Colonic mucosa (tissue), 4 donors: ENCODE measurements around the gene NEU1. TPM values are rescaled to one million over a fixed set of nuclear protein-coding genes. Genes with fewer than 3 reads are reported as not detected.
"Not testable (repeated sequence)": the region's sequence is repeated elsewhere in the genome, so short reads cannot be mapped to it uniquely, and the experiment has no call there.

Source experiments
- DNase-seq: peaks from one replicate; pipeline ENCODE4 v3.0.0-alpha.2; 2020
- H3K27ac ChIP-seq: fragments of 200-600 bp; one replicate; pipeline ENCODE4 v1.8.0; 2021
- H3K27me3 ChIP-seq: fragments of 200-600 bp; one replicate; pipeline ENCODE4 v1.8.0; 2021
- H3K36me3 ChIP-seq: fragments of 200-600 bp; one replicate; pipeline ENCODE4 v1.8.0; 2021
- H3K4me1 ChIP-seq: fragments of 200-600 bp; one replicate; pipeline ENCODE4 v1.8.0; 2021; ENCODE audit warnings: mild to moderate bottlenecking
- H3K4me3 ChIP-seq: fragments of 200-600 bp; one replicate; pipeline ENCODE4 v1.8.0; 2021
- H3K9ac ChIP-seq, 2 donors: one replicate each; pipeline ENCODE4 v1.7.0; 2013; ENCODE audit warnings: control low read depth in 2 of 2, low read depth in 2 of 2, low read length in 2 of 2
- H3K9me3 ChIP-seq: fragments of 200-600 bp; one replicate; pipeline ENCODE4 v1.8.0; 2021
- CTCF ChIP-seq: fragments of 200-600 bp; IDR thresholded peaks from one replicate; pipeline ENCODE4 v1.8.0; 2022; ENCODE audit warnings: antibody characterized with exemption, mild to moderate bottlenecking
- intact Hi-C: fragments of 100-400 bp; cut with DNase I; formaldehyde crosslinking; loops from one replicate; pipeline ENCODE4 v1.14.1; 2022
- total RNA-seq, 2 donors: library from RNA; stranded (reverse); fragmentation: NEBNext Ultra II Directional in 1 of 2; extraction: Animal tissue kit (Norgen Biotek cat#: 25700) in 1 of 2; gene quantifications; one replicate each; pipeline ENCODE4 v1.2.1, GENCODE V29; 2021
- donor health status: healthy.
- donor health status: DM: no; HTN: no; CAD: no.
- donor health status: DM: no; HTN: no; CAD: no.

NEU1 gene
- total RNA-seq, 2 donors from 2014 or later, result 33.8 to 47.4 TPM

GRCh38 chr6:31859923-31860322, 2.7 kb downstream of the NEU1 start:
- DNase-seq, result no peak
- Histone ChIP-seq H3K36me3 (peaks cover 4% of the 10 kb centered on the region), H3K27ac (no peak overlapping the region), H3K27me3 (no peaks in the 10 kb centered on the region), H3K9me3 (no peaks in the 10 kb centered on the region), H3K4me3 (no peak overlapping the region), H3K4me1 (peaks cover 4% of the 10 kb centered on the region), H3K9ac (no peak overlapping the region)
- intact Hi-C loops, result no loop called here
- no peak for TF ChIP-seq CTCF

GRCh38 chr6:31858707-31859106, 3.9 kb downstream of the NEU1 start:
- H3K27me3 ChIP-seq, result no peaks in the 10 kb centered on the region
- no peaks in the 10 kb centered on the region for H3K36me3 ChIP-seq
- no peak for DNase-seq
- no peak for TF ChIP-seq CTCF
- H3K9me3 ChIP-seq, result no peaks in the 10 kb centered on the region
- intact Hi-C loops, result no loop called here
- no peak overlapping the region for H3K27ac ChIP-seq
- peaks cover 4% of the 10 kb centered on the region for H3K4me1 ChIP-seq
- H3K4me3 ChIP-seq, result no peak overlapping the region
- no peak overlapping the region for H3K9ac ChIP-seq

DNA sequence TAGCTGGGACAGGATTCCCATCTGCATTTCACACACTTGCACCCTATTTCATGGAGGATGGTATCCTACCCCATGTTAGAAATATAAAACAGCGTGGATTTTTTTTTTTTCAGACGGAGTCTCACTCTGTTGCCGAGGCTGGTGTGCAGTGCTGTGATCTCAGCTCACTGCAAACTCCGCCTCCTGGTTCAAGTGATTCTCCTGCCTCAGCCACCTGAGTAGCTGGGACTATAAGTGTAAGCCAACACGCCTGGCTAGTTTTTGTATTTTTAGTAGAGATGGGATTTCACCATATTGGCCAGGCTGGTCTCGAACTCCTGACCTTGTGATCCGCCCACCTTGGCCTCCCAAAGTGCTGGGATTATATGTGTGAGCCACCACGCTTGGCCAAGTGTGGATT, 4.8 kb downstream of the NEU1 start:
- intact Hi-C loops, H3K36me3 ChIP-seq, H3K4me3 ChIP-seq, H3K27me3 ChIP-seq, DNase-seq, H3K4me1 ChIP-seq, H3K9me3 ChIP-seq, H3K27ac ChIP-seq, H3K9ac ChIP-seq: not testable (repeated sequence)

DNA sequence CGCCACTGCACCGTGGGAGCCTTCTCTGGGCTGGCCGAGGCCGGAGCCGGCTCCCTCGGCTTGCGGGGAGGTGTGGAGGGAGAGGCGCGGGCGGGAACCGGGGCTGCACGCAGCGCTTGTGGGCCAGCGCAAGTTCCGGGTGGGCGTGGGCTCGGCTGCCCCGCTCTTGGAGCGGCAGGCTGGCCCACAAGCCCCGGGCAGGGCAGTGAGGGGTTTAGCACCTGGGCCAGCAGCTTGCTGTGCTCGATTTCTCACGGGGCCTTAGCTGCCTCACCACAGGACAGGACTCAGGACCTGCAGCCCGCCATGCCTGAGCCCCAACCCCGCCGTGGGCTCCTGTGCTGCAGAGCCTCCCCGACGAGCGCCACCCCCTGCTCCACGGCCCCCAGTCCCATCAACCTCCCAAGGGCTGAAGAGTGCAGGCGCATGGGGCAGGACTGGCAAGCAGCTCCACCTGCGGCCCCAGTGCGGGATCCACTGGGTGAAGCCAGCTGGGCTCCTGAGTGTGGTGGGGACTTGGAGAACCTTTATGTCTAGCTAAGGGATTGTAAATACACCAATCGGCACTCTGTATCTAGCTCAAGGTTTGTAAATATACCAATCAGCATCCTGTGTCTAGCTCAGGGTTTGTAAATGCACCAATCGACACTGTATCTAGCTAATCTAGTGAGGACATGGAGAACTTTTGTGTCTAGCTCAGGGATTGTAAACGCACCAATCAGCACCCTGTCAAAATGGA, 10.5 kb downstream of the NEU1 start:
- H3K4me1 ChIP-seq, H3K4me3 ChIP-seq, DNase-seq, H3K9me3 ChIP-seq, H3K27me3 ChIP-seq, intact Hi-C loops, H3K27ac ChIP-seq, H3K9ac ChIP-seq, H3K36me3 ChIP-seq: not testable (repeated sequence)

- no peaks in the 10 kb centered on the region for H3K27me3 ChIP-seq
- no peak for DNase-seq
- H3K4me3 ChIP-seq, result no peak overlapping the region
- no peaks in the 10 kb centered on the region for H3K9me3 ChIP-seq
- TF ChIP-seq CTCF, result no peak
- intact Hi-C loops, result no loop called here
- H3K27ac ChIP-seq, result no peak overlapping the region
- H3K9ac ChIP-seq, result no peak overlapping the region
- no peaks in the 10 kb centered on the region for H3K36me3 ChIP-seq
- H3K4me1 ChIP-seq, result no peaks in the 10 kb centered on the region
Measured at GRCh38 chr6:31851485-31851832, 11.2 kb downstream of the NEU1 start.

- Histone ChIP-seq H3K27ac (no peak overlapping the region), H3K36me3 (no peaks in the 10 kb centered on the region), H3K9ac (no peak overlapping the region), H3K9me3 (no peaks in the 10 kb centered on the region), H3K4me3 (no peak overlapping the region), H3K4me1 (no peaks in the 10 kb centered on the region), H3K27me3 (no peaks in the 10 kb centered on the region)
- TF ChIP-seq CTCF, result no peak
- intact Hi-C loops, result no loop called here
- DNase-seq, result no peak
Measured at GRCh38 chr6:31850765-31851484, 11.7 kb downstream of the NEU1 start.
